ENCODE results near the gene CCSER1. TPM values are rescaled to one million over a fixed set of nuclear protein-coding genes. Genes with fewer than 3 reads are reported as not detected.

CCSER1 gene
- total and polyA plus RNA-seq, 4 donors, result 0.61 to 23.0 (median 3.8) TPM

- peaks cover 0 to 6% (median 0%) of the 10 kb centered on the region in 5 donors for H3K4me1 ChIP-seq (ENCODE audit: control insufficient read depth in 5 of 5, insufficient read depth in 5 of 5, low read length in 5 of 5)
- DNase-seq, result no peak
- ATAC-seq (ENCODE audit: insufficient read depth, low FRiP score), result no peak
- no peaks in the 10 kb centered on the region for H3K36me3 ChIP-seq (ENCODE audit: control insufficient read depth in 4 of 4, insufficient read depth in 4 of 4, low read length in 4 of 4)
- no peak for TF ChIP-seq CTCF (IDR thresholded peaks at IDR 0.05; ENCODE audit: control extremely low read depth, extremely low read depth)
- H3K9ac ChIP-seq (ENCODE audit: insufficient read depth in 1 of 2, low read length in 2 of 2), result no peak overlapping the region
- no peaks in the 10 kb centered on the region for H3K27me3 ChIP-seq (ENCODE audit: control insufficient read depth in 3 of 3, insufficient read depth in 3 of 3, low read length in 2 of 3)
- no peaks in the 10 kb centered on the region for H3K9me3 ChIP-seq (ENCODE audit: control insufficient read depth in 4 of 4, insufficient read depth in 3 of 4, low read length in 3 of 4)
- 77 to 87% methylated on average over 5 of the region's 5 CpGs for WGBS, 2 donors
- no peak overlapping the region for H3K4me3 ChIP-seq
- H3K27ac ChIP-seq (ENCODE audit: low read depth in 1 of 2, low read length in 1 of 2), result no peak overlapping the region
These were observed 42.3 kb upstream of the CCSER1 start for GRCh38 chr4:90084967-90085295.

GRCh38 chr4:90093526-90093925 is 33.7 kb upstream of the CCSER1 start:
- TF ChIP-seq CTCF (IDR thresholded peaks at IDR 0.05; ENCODE audit: control extremely low read depth, extremely low read depth), result no peak
- ATAC-seq (ENCODE audit: insufficient read depth, low FRiP score) (no peak), DNase-seq (no peak)
- Histone ChIP-seq H3K4me1 (ENCODE audit: control insufficient read depth in 5 of 5, insufficient read depth in 5 of 5, low read length in 5 of 5) (no peaks in the 10 kb centered on the region), H3K9me3 (ENCODE audit: control insufficient read depth in 4 of 4, insufficient read depth in 3 of 4, low read length in 3 of 4) (peaks cover 0 to 2% (median 0%) of the 10 kb centered on the region in 4 donors), H3K4me3 (no peak overlapping the region), H3K27ac (ENCODE audit: low read depth in 1 of 2, low read length in 1 of 2) (no peak overlapping the region), H3K9ac (ENCODE audit: insufficient read depth in 1 of 2, low read length in 2 of 2) (no peak overlapping the region), H3K27me3 (ENCODE audit: control insufficient read depth in 3 of 3, insufficient read depth in 3 of 3, low read length in 2 of 3) (no peaks in the 10 kb centered on the region), H3K36me3 (ENCODE audit: control insufficient read depth in 4 of 4, insufficient read depth in 4 of 4, low read length in 4 of 4) (no peaks in the 10 kb centered on the region)
- WGBS, 2 donors, result 76 to 88% methylated on average over 2 of the region's 2 CpGs

GRCh38 chr4:90095000-90095399 is 32.2 kb upstream of the CCSER1 start:
- no peak overlapping the region for H3K4me3 ChIP-seq
- no peak overlapping the region for H3K9ac ChIP-seq (ENCODE audit: insufficient read depth in 1 of 2, low read length in 2 of 2)
- TF ChIP-seq CTCF (IDR thresholded peaks at IDR 0.05; ENCODE audit: control extremely low read depth, extremely low read depth), result no peak
- no peaks in the 10 kb centered on the region for H3K36me3 ChIP-seq (ENCODE audit: control insufficient read depth in 4 of 4, insufficient read depth in 4 of 4, low read length in 4 of 4)
- no peaks in the 10 kb centered on the region for H3K4me1 ChIP-seq (ENCODE audit: control insufficient read depth in 5 of 5, insufficient read depth in 5 of 5, low read length in 5 of 5)
- no peak for DNase-seq
- H3K27ac ChIP-seq (ENCODE audit: low read depth in 1 of 2, low read length in 1 of 2), result no peak overlapping the region
- no peak for ATAC-seq (ENCODE audit: insufficient read depth, low FRiP score)
- 42 to 66% methylated on average over 1 of the region's 1 CpG for WGBS, 2 donors
- H3K27me3 ChIP-seq (ENCODE audit: control insufficient read depth in 3 of 3, insufficient read depth in 3 of 3, low read length in 2 of 3), result no peaks in the 10 kb centered on the region
- H3K9me3 ChIP-seq (ENCODE audit: control insufficient read depth in 4 of 4, insufficient read depth in 3 of 4, low read length in 3 of 4), result peaks cover 0 to 2% (median 0%) of the 10 kb centered on the region in 4 donors

- ATAC-seq (ENCODE audit: insufficient read depth, low FRiP score), result no peak
- H3K9ac ChIP-seq (ENCODE audit: insufficient read depth in 1 of 2, low read length in 2 of 2), result no peak overlapping the region
- no peaks in the 10 kb centered on the region for H3K36me3 ChIP-seq (ENCODE audit: control insufficient read depth in 4 of 4, insufficient read depth in 4 of 4, low read length in 4 of 4)
- WGBS, 2 donors, result 83% methylated on average over 3 of the region's 3 CpGs
- H3K27ac ChIP-seq (ENCODE audit: low read depth in 1 of 2, low read length in 1 of 2), result no peak overlapping the region
- no peak for TF ChIP-seq CTCF (IDR thresholded peaks at IDR 0.05; ENCODE audit: control extremely low read depth, extremely low read depth)
- H3K9me3 ChIP-seq (ENCODE audit: control insufficient read depth in 4 of 4, insufficient read depth in 3 of 4, low read length in 3 of 4), result peaks cover 0 to 2% (median 0%) of the 10 kb centered on the region in 4 donors
- no peak overlapping the region for H3K4me3 ChIP-seq
- no peaks in the 10 kb centered on the region for H3K4me1 ChIP-seq (ENCODE audit: control insufficient read depth in 5 of 5, insufficient read depth in 5 of 5, low read length in 5 of 5)
- no peaks in the 10 kb centered on the region for H3K27me3 ChIP-seq (ENCODE audit: control insufficient read depth in 3 of 3, insufficient read depth in 3 of 3, low read length in 2 of 3)
- DNase-seq, result no peak
These were observed 27.4 kb upstream of the CCSER1 start for GRCh38 chr4:90099812-90100211.
